GM12878 (cell line): Measurements from ENCODE around the gene TRAF3IP1. TPM values are rescaled to one million over a fixed set of nuclear protein-coding genes. Genes with fewer than 3 reads are reported as not detected.
A peak's percentile ranks its signal among the peaks of the same experiment; 100 is the strongest.

Source experiments
- ATAC-seq: fragments of 200-7000 bp; cut with Tn5 transposase; 3 replicates; pipeline ENCODE4 v1.9.1; 2020; ENCODE audit warnings: mild to moderate bottlenecking, moderate library complexity
- BruUV-seq: library from RNA; stranded (reverse); fragments of 400-500 nt; replicated peaks from 2 replicates; lab custom pipeline; 2021; lab: Mats Ljungman, UMichigan
- CTCF ChIA-PET: fragments of 300-600 bp; sonication (Branson Sonifier 250); formaldehyde crosslinking; extraction: SDS; loops from one replicate; lab custom pipeline; 2021; ENCODE audit warnings: inconsistent platforms; lab: Yijun Ruan, JAX
- POLR2A ChIA-PET: fragments of 350-600 bp; formaldehyde crosslinking; extraction: SDS; loops from one replicate; lab custom pipeline; 2021; ENCODE audit warnings: inconsistent platforms; lab: Charles Lee
- RAD21 ChIA-PET: fragments of 300-600 bp; sonication (Branson Sonifier 250); formaldehyde crosslinking; loops from one replicate; lab custom pipeline; 2023; ENCODE audit warnings: antibody characterized with exemption; ENCODE audit not compliant: unreplicated experiment; lab: Charles Lee
- SMC1A ChIA-PET: fragments of 300-600 bp; sonication (Branson Sonifier 250); formaldehyde crosslinking; loops from one replicate; lab custom pipeline; 2023; ENCODE audit not compliant: unreplicated experiment, uncharacterized antibody; lab: Charles Lee
- DNase-seq: peaks from one replicate; pipeline ENCODE4 v3.0.0-alpha.2; 2011; ENCODE audit warnings: low read depth, low spot score
- FAIRE-seq: peaks from 3 replicates; lab custom pipeline; 2011; peaks lifted over from hg19 to GRCh38; lab: Jason Lieb, UNC
- H2AFZ ChIP-seq: 2 replicates; pipeline ENCODE4 v1.6.0; 2011; ENCODE audit warnings: low read depth, low read length, control low read depth; ENCODE audit not compliant: control insufficient read depth
- H3K27ac ChIP-seq: 2 replicates; pipeline ENCODE4 v1.5.1; 2011; ENCODE audit warnings: control low read depth; ENCODE audit not compliant: control insufficient read depth, insufficient read depth
- H3K27me3 ChIP-seq, 2 experiments: replicated peaks in 1 of 2; 2 replicates each; pipeline versions ENCODE4 v1.6.0 to v1.6.1; 2011; ENCODE audit warnings: low read length in 1 of 2; ENCODE audit not compliant: control insufficient read depth in 2 of 2, insufficient read depth in 2 of 2
- H3K36me3 ChIP-seq, 2 experiments: 2 replicates each; pipeline ENCODE4 v1.5.1; 2011; ENCODE audit warnings: low read length in 1 of 2; ENCODE audit not compliant: control insufficient read depth in 2 of 2, insufficient read depth in 2 of 2
- H3K4me1 ChIP-seq: 2 replicates; pipeline ENCODE4 v1.6.1; 2011; ENCODE audit warnings: mild to moderate bottlenecking, low read length, moderate library complexity, mixed read lengths; ENCODE audit not compliant: control insufficient read depth, insufficient read depth
- H3K4me2 ChIP-seq: 2 replicates; pipeline ENCODE4 v1.6.0; 2011; ENCODE audit warnings: control low read depth; ENCODE audit not compliant: control insufficient read depth, insufficient read depth
- H3K4me3 ChIP-seq: fragments of 200-600 bp; sonication (generic); 2 replicates; pipeline ENCODE4 v1.5.1; 2016
- H3K79me2 ChIP-seq: 2 replicates; pipeline ENCODE4 v1.6.0; 2011; ENCODE audit warnings: low read length; ENCODE audit not compliant: control insufficient read depth, insufficient read depth
- H3K9ac ChIP-seq: 2 replicates; pipeline ENCODE4 v1.8.0; 2011; ENCODE audit warnings: low read length, control low read depth, mixed read lengths; ENCODE audit not compliant: control insufficient read depth, insufficient read depth
- H3K9me3 ChIP-seq: replicated peaks from 3 replicates; pipeline ENCODE4 v1.5.1; 2011; ENCODE audit warnings: mild to moderate bottlenecking, low read length; ENCODE audit not compliant: control insufficient read depth, insufficient read depth
- H4K20me1 ChIP-seq: 2 replicates; pipeline ENCODE4 v1.6.0; 2011; ENCODE audit not compliant: control insufficient read depth, insufficient read depth
- BCL11A ChIP-seq: IDR thresholded peaks from 2 replicates; pipeline ENCODE4 v1.6.1; 2011; ENCODE audit warnings: low read depth, low read length
- BRCA1 ChIP-seq: IDR thresholded peaks from 2 replicates; pipeline ENCODE4 v1.6.1; 2011; ENCODE audit warnings: low read depth, low read length, improper control_type of control experiment
- KAT2A ChIP-seq: conservative IDR thresholded peaks from 2 replicates; pipeline ENCODE4 v1.6.1; 2011; ENCODE audit warnings: low read depth, low read length; ENCODE audit not compliant: control insufficient read depth
- MEF2B ChIP-seq: fragments of 450-650 bp; IDR thresholded peaks from 2 replicates; pipeline ENCODE4 v1.6.1; 2018; ENCODE audit warnings: mild to moderate bottlenecking, moderate library complexity; ENCODE audit not compliant: partially characterized antibody, poor library complexity, severe bottlenecking
- NR2C1 ChIP-seq: fragments of 450-650 bp; IDR thresholded peaks from 2 replicates; pipeline ENCODE4 v1.6.1; 2017; ENCODE audit warnings: antibody characterized with exemption, mild to moderate bottlenecking, moderate library complexity
- PML ChIP-seq: IDR thresholded peaks from 2 replicates; pipeline ENCODE4 v1.6.1; 2012; ENCODE audit warnings: low read length, inconsistent platforms
- POLR2A ChIP-seq: IDR thresholded peaks from 2 replicates; pipeline ENCODE4 v1.6.1; 2011; ENCODE audit warnings: low read depth, mild to moderate bottlenecking, low read length
- RFX5 ChIP-seq: IDR thresholded peaks from 2 replicates; pipeline ENCODE4 v1.6.1; 2011; ENCODE audit warnings: low read depth, low read length, improper control_type of control experiment
- SRF ChIP-seq, 2 experiments: IDR thresholded peaks; 2 replicates each; pipeline ENCODE4 v1.6.1; 2011; ENCODE audit warnings: low read depth in 2 of 2, low read length in 2 of 2, mild to moderate bottlenecking in 1 of 2, moderate library complexity in 1 of 2
- TBL1XR1 ChIP-seq: IDR thresholded peaks from 2 replicates; pipeline ENCODE4 v1.6.1; 2012; ENCODE audit warnings: low read depth, low read length, improper control_type of control experiment
- ZBED1 ChIP-seq: IDR thresholded peaks from 2 replicates; pipeline ENCODE4 v1.6.1; 2016; ENCODE audit warnings: borderline replicate concordance
- ZNF207 ChIP-seq: fragments of 450-650 bp; IDR thresholded peaks from 2 replicates; pipeline ENCODE4 v1.6.1; 2014; ENCODE audit warnings: antibody characterized with exemption, mild to moderate bottlenecking, borderline replicate concordance
- ZNF384 ChIP-seq: IDR thresholded peaks from 2 replicates; pipeline ENCODE4 v1.6.1; 2012; ENCODE audit warnings: low read depth, mild to moderate bottlenecking, low read length, improper control_type of control experiment, borderline replicate concordance
- ZZZ3 ChIP-seq: IDR thresholded peaks from 2 replicates; pipeline ENCODE4 v1.6.1; 2011; ENCODE audit warnings: low read depth; ENCODE audit not compliant: control insufficient read depth, insufficient read length
- WGBS: methylation state at CpG from one replicate; pipeline ENCODE4 v1.1.6; 2016; ENCODE audit warnings: low lambda C conversion rate; ENCODE audit not compliant: insufficient replicate concordance, insufficient coverage; ENCODE audit errors: missing lambda C conversion rate; 5-methylcytosine and 5-hydroxymethylcytosine counted together
- in situ Hi-C: fragments of 300-500 bp; cut with MboI; formaldehyde crosslinking; loops from 9 replicates; pipeline ENCODE4 v1.14.3; 2018; ENCODE audit warnings: mixed read lengths
- intact Hi-C: fragments of 100-400 bp; cut with micrococcal nuclease; formaldehyde crosslinking; loops from one replicate; pipeline ENCODE4 v1.14.2; 2022; ENCODE audit not compliant: unreplicated experiment
- polyA plus RNA-seq, 11 experiments: library from polyadenylated mRNA; depleted of rRNA in 4 of 11; unstranded in 6 of 11; stranded (reverse) in 5 of 11; fragments of >200 nt; fragmentation: Nextera tagmentation in 4 of 11; fragmentation: Illumina TruSeq in 1 of 11; extraction: Ambion mirVana in 4 of 11; extraction: Trizol in 1 of 11; gene quantifications; 1 replicate in 1 of 11; 2 replicates in 10 of 11; pipeline versions ENCODE4 v1.2.1 to v1.2.3, GENCODE V29; 2011 to 2016; ENCODE audit warnings: inconsistent platforms in 2 of 11, missing spikeins in 2 of 11, low read depth in 1 of 11
- total RNA-seq, 4 experiments: library from RNA; depleted of rRNA in 3 of 4; stranded (reverse); fragments of >200 nt in 3 of 4; fragmentation: Illumina TruSeq in 1 of 4; extraction: Trizol in 1 of 4; gene quantifications; 2 replicates each; pipeline versions ENCODE4 v1.2.1 to v1.2.3, GENCODE V29; 2013 to 2021
- TF ChIP-seq, protein P1 (sequence below): fragments of 450-650 bp; IDR thresholded peaks from 2 replicates; pipeline ENCODE4 v1.6.1; 2018; ENCODE audit warnings: borderline replicate concordance, mild to moderate bottlenecking; ENCODE audit not compliant: partially characterized antibody
- TF ChIP-seq, protein P2 (sequence below): fragments of 450-650 bp; IDR thresholded peaks from 2 replicates; pipeline ENCODE4 v1.6.1; 2017; ENCODE audit warnings: mild to moderate bottlenecking

The TRAF3IP1 gene
- total and polyA plus RNA-seq, 10 of the 15 experiments (the other 5 are each of a cell fraction or from before 2014, with no cell fraction given): 1.6 to 7.5 (median 3.6) TPM

DNA sequence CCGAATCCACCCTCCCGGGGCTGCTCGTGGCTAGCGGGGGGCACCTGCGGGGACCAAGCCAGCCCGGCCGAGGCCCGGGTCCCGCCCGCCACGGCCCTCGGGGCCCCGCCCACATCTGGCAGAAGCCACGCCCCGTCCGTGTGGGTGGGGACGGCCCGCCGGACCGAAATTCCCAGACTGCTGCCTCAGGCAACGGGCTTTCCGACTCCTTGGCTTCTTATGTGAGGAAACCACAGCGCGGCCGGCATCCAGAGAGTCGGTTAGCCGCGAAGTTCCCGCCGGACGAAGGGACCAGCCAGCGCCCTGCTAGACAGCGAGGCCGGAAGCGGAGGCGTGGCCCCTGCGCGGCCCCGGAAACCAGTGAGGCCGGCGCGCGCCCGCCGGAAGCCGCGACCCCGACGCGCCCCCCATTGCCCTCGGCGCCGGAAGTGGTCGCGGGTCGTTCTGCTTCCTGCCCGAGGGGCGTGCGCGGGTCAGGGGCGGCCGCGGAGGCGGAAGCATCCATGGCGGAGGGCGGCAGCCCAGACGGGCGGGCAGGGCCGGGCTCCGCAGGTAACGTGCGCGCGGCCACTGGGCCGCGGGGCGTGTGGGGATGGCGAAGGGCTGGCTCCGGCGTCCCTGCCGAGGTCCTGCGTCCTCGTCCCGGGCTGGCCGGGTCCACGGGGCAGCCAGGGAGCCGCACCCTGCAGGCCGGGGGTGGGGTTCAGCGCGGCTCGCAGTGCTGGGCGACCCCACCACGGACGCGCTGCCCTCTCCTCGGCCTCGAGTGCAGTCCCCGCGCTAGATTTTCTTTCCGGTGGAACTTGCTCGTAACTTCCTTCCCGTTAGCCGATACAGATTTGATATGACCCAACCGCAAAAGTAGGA is 106.5 kb downstream of the TRAF3IP1 start, which contains the start of gene ASB1:
Gene ASB1, plus strand, starts transcription at position 360 of the 867 bp plus-strand sequence. Its CDS starts 144 bp downstream, at position 504.
- TSS peak; percentile 58 for BruUV-seq
- peak within 1 kb of the TSS; percentile 93 for H2AFZ ChIP-seq
- in situ Hi-C loops: no loop called here
- POLR2A ChIA-PET: no interaction called here
- no peaks in the 10 kb centered on the region for H4K20me1 ChIP-seq
- H3K9ac ChIP-seq: peak within 1 kb of the TSS; percentile 93
- FAIRE-seq (peak; percentile 78), ATAC-seq (peak; percentile 91), DNase-seq (peak; percentile 33)
- SMC1A ChIA-PET: no interaction called here
- intact Hi-C loops: no loop called here
- peak within 1 kb of the TSS; percentile 72 for H3K27ac ChIP-seq
- peaks cover 46% of the 10 kb centered on the region for H3K79me2 ChIP-seq
- under 1% methylated on average over 75 of the region's 104 CpGs for WGBS
- RAD21 ChIA-PET: no interaction called here
- peak within 1 kb of the TSS; percentile 95 for H3K4me2 ChIP-seq
- no peaks in the 10 kb centered on the region for H3K27me3 ChIP-seq
- peaks cover 11% of the 10 kb centered on the region; the same call in 1 of the 2 replicates for H3K4me1 ChIP-seq
- CTCF ChIA-PET: no interaction called here
- H3K9me3 ChIP-seq: no peaks in the 10 kb centered on the region; the same call in 2 of the 3 replicates
- H3K36me3 ChIP-seq: no peaks in the 10 kb centered on the region; a peak in 1 of 4 replicates
- H3K4me3 ChIP-seq: peak within 1 kb of the TSS; percentile 95
- TF ChIP-seq NR2C1: peak; percentile 94
- TF ChIP-seq ZNF207: peak; percentile 47; the same call in 1 of the 2 replicates
- peak; percentile 90; the same call in 1 of the 2 replicates for TF ChIP-seq PML
- TF ChIP-seq MEF2B: peak; percentile 37
- 0 out of 4 replicates have a peak, but pooled peaks have one; percentile 1 to 9 for TF ChIP-seq SRF (IDR thresholded peaks at IDR 0.05; ENCODE audit: low read depth in 2 of 2, low read length in 2 of 2)
- TF ChIP-seq ZZZ3: no peak
- TF ChIP-seq ZBED1: no peak
- no peak for TF ChIP-seq BRCA1
- no peak; the same call in 1 of the 2 replicates for TF ChIP-seq TBL1XR1
- TF ChIP-seq ZNF384: no peak
- TF ChIP-seq RFX5: no peak
- peak; percentile 93 for TF ChIP-seq POLR2A
- TF ChIP-seq, protein P1, sequence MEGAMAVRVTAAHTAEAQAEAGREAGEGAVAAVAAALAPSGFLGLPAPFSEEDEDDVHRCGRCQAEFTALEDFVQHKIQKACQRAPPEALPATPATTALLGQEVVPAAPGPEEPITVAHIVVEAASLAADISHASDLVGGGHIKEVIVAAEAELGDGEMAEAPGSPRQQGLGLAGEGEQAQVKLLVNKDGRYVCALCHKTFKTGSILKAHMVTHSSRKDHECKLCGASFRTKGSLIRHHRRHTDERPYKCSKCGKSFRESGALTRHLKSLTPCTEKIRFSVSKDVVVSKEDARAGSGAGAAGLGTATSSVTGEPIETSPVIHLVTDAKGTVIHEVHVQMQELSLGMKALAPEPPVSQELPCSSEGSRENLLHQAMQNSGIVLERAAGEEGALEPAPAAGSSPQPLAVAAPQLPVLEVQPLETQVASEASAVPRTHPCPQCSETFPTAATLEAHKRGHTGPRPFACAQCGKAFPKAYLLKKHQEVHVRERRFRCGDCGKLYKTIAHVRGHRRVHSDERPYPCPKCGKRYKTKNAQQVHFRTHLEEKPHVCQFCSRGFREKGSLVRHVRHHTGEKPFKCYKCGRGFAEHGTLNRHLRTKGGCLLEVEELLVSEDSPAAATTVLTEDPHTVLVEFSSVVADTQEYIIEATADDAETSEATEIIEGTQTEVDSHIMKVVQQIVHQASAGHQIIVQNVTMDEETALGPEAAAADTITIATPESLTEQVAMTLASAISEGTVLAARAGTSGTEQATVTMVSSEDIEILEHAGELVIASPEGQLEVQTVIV: no peak
- no peak for TF ChIP-seq BCL11A
- TF ChIP-seq KAT2A: no peak
- TF ChIP-seq, protein P2, sequence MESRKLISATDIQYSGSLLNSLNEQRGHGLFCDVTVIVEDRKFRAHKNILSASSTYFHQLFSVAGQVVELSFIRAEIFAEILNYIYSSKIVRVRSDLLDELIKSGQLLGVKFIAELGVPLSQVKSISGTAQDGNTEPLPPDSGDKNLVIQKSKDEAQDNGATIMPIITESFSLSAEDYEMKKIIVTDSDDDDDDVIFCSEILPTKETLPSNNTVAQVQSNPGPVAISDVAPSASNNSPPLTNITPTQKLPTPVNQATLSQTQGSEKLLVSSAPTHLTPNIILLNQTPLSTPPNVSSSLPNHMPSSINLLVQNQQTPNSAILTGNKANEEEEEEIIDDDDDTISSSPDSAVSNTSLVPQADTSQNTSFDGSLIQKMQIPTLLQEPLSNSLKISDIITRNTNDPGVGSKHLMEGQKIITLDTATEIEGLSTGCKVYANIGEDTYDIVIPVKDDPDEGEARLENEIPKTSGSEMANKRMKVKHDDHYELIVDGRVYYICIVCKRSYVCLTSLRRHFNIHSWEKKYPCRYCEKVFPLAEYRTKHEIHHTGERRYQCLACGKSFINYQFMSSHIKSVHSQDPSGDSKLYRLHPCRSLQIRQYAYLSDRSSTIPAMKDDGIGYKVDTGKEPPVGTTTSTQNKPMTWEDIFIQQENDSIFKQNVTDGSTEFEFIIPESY: no peak
